Activated CD4-positive, alpha-beta T cell treated with anti-CD3 and anti-CD28 coated beads, Interleukin-2, amount 50 U/mL, for 24 hours (primary cell): ENCODE results near the gene CPB2.
A peak's percentile ranks its signal among the peaks of the same experiment; 100 is the strongest.

Experiments used
- DNase-seq, 2 donors: peaks; one replicate each; pipeline ENCODE4 v3.0.0-alpha.2; 2020; ENCODE audit warnings: low read depth in 1 of 2, low spot score in 1 of 2

CPB2 gene

GRCh38 chr13:46053162-46054012 lies 51.4 kb downstream of the CPB2 start:
- no peak for DNase-seq

- DNase-seq = peak; percentile 77 to 94
Observed at GRCh38 chr13:46052319-46053161, 52.3 kb downstream of the CPB2 start, which contains the start of gene ZC3H13. Gene ZC3H13 (minus strand): TSS chr13:46052746. CDS start chr13:46045507, 7,239 bp downstream.

- DNase-seq = no peak
Observed at GRCh38 chr13:46051968-46052318, 52.9 kb downstream of the CPB2 start.

DNA sequence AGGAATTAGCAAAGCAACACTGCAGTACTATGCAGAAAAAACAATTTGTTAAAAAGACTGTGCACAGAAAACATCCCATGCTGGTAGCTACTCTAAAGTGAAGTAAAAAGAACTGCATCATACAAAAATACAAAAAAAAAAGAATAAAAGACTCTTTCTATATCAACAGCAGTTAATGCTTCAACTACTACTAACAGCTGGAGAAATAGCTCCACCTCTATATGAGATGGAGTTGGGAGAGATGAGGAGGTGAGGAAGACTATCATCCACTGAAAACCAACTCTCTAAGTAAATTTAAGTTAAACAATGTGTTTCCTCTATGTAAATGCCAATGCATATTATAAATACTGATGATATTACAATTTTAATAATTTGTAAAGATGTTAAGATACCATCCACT lies 54.1 kb downstream of the CPB2 start:
- DNase-seq = no peak

DNA sequence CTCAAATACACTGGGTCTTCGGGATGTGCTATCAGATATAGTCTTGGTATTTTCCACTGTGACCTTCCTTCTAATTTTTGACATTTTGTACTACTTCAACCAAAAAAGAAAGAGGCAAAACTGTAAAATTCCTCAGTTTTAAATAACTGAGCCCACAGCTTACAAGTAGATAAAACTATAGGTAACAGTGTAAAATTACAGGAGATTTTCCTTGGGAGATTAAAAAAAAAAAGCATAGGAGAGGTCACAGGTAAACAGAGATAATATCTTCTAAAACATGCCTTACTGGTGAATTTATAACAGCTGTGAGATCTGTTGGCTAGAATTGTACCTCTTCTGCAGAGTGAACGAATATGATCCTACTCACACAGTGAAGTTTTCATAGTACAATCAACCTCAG lies 59.4 kb downstream of the CPB2 start:
- DNase-seq = no peak

- DNase-seq = no peak
Observed at GRCh38 chr13:46043647-46044046, 61.2 kb downstream of the CPB2 start.

DNA sequence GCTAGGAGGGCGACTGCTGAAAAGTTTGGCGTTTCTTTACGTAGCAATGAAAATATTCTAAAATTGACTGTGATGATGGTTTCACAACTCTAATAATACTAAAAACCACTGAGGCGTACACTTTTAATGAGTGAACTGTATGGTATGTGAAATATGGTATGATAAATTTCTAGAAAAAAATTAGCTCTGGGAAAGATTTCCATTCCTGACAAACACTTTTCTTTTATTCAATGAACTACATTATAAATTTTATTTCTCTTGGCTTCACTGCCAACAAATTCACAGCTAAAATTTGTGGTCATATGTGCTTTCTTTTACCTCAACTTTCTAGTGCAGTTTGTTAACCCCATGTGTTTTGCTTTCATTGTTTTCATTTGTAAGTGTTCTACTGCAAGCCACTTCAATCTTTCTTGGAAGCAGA lies 63.4 kb downstream of the CPB2 start:
- DNase-seq = no peak

- no peak for DNase-seq
Observed at GRCh38 chr13:46040763-46041162, 64.1 kb downstream of the CPB2 start.

- no peak for DNase-seq
Observed at GRCh38 chr13:46039411-46040182, 65.2 kb downstream of the CPB2 start.

DNA sequence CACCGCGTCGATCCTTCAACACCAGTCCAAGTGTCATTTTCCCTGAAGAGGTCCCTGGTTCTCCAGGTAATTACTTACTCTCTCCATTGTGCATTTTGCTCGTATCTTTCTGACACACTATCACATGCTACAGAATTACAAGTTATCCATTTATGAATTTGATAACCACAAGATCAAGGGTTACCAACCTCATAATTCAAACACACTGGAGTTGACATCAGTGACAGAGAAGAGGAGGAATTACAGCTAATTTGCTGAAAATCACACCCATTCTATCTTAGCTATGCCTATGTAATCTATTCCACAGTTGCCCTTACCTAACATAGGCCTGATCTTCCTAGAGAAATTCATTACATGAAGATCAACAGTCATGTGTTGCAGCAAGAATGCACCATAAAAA lies 66.5 kb downstream of the CPB2 start:
- DNase-seq = no peak

- DNase-seq = no peak
Observed at GRCh38 chr13:46035066-46035465, 69.8 kb downstream of the CPB2 start.

GRCh38 chr13:46032341-46032740 lies 72.5 kb downstream of the CPB2 start:
- no peak for DNase-seq

DNA sequence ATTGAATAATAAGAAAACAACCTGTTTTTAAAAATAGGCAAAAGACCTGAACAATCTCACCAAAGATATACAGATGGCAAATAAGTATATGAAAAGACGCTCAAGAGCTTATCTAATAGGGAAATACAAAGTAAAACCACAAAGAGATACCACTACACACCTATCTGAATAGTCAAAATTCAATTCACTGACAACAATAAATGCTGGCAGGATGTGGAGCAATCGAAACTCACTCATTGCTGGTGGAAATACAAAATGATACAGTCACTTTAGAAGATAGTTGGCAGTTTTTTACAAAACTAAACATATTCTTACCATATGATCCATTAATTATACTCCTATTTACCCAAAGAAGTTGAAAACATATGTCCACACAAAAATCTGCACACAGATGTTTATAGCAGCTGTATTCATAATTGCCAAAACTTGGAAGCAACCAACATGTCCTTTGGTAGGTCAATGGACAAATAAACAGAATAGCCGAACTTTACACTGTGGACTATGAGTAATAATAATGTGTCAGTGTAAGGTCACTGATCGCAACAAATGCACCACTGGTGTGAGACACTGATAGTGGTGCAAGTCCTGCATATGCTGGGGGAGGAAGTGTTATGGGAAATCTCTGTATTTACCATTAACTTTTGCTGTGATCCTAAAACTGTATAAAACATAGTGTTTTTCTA lies 73.1 kb downstream of the CPB2 start:
- DNase-seq = no peak

DNA sequence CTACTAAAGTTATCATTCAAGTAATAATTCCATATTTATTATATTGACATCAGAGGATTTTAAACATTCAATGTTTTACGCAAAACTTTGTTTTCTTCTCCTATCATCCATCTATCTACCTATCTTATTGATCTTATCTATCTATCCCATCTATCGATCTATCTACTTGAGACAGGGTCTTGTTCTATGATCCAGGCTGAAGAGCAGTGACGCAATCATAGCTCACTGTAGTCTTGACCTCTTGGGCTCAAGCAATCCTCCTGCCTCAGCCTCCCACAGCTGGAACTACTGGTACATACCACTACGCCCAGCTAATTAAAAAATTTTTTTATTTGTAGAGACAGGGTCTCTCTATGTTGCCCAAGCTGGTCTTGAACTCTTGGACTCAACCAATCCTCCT lies 79.7 kb downstream of the CPB2 start:
- no peak for DNase-seq

DNA sequence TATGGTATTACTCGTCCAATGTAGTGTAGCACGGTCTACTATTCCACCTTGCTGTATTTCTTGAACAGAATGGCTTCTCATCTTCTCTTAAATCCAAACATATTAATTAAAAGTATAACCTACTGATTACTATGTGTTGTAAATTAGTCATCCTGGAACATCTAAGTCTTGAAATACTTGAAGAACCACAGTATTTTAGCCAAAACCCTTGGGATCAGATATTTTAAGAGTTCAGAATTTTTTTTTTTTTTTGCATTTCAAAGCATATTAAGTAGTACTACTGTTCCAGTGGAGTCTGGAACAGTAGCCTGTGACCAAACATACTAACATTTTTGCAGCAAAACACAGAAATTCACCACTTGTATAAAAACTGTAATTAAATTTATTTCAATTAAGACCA lies 82.4 kb downstream of the CPB2 start:
- DNase-seq = no peak

DNA sequence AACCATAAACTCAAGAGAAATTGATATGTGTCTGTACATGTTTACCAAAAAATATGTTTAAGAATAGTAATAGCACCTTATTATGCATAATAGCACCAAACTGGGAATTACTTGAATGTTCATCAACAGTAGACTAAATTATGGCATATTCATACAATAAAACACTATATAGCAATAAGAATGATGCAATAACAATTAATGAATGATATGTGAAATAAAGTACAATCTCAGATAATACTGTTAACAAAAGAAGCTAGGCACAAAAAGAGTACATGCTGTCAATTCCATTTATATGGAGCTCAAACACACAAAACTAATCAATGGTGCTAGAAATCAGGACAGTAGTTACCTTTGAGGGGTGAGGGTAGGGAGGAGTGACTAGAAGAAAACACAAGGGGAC lies 88.6 kb downstream of the CPB2 start:
- no peak for DNase-seq

DNA sequence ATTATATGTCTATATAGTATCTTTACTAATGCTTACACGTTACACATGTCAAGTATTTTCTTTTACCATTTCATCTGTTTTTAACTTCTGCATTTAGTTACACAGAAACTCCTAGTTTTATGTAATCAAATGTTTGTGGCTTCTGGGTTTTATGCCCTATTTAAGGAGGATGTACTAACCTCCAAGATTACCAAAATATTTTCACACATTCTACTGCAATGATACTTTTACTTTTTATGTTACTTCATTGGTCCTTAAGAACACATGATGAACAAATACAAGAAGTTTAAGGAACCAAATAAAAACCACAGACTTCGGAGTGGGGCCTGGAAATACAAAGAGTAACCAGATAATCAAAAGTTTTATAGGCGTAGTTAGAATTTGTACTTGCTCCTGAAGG lies 89.5 kb downstream of the CPB2 start:
- no peak for DNase-seq

- no peak for DNase-seq
Observed at GRCh38 chr13:46012404-46012803, 92.4 kb downstream of the CPB2 start.

- DNase-seq = no peak
Observed at GRCh38 chr13:46010148-46010547, 94.7 kb downstream of the CPB2 start.

DNA sequence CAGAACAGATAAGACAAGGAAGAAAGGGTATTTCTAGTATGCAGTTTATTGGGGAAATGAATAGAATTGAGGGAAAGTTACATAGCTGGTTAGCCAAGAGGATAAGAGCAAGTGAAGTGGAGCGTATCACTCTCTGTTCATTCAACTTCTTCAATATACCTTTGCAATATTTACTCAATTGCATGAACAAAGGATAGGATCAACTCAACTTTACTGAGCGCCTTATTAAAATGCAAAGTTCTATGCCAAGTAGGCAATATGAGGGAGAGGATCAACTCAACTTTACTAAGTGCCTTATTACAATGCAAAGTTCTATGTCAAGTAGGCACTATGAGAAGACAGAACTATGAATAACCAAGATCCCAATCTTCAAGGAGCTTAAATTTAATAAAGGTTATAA lies 96.2 kb downstream of the CPB2 start:
- DNase-seq = no peak
